SIG-M5 (cell line): ENCODE measurements around the gene MFAP4.
A peak's percentile ranks its signal among the peaks of the same experiment; 100 is the strongest.

Source experiments
- DNase-seq: peaks from one replicate; lab custom pipeline; 2025; lab: John Stamatoyannopoulos, UW

The MFAP4 gene

GRCh38 chr17:19410091-19410490 is 23.1 kb upstream of the MFAP4 start:
- no peak for DNase-seq

- no peak for DNase-seq
Observed at GRCh38 chr17:19409509-19409908, 22.5 kb upstream of the MFAP4 start.

- DNase-seq: no peak
Observed at GRCh38 chr17:19409066-19409465, 22.1 kb upstream of the MFAP4 start.

GRCh38 chr17:19408346-19408710 is 21.3 kb upstream of the MFAP4 start:
- no peak for DNase-seq

- DNase-seq: no peak
Observed at GRCh38 chr17:19407601-19408345, 20.8 kb upstream of the MFAP4 start.

GRCh38 chr17:19405114-19405513 is 18.1 kb upstream of the MFAP4 start:
- DNase-seq: no peak

GRCh38 chr17:19404264-19404663 is 17.3 kb upstream of the MFAP4 start:
- no peak for DNase-seq

GRCh38 chr17:19403021-19403420 is 16.0 kb upstream of the MFAP4 start:
- no peak for DNase-seq

- no peak for DNase-seq
Observed at GRCh38 chr17:19402171-19402570, 15.2 kb upstream of the MFAP4 start.

GRCh38 chr17:19401321-19402010 is 14.5 kb upstream of the MFAP4 start:
- DNase-seq: no peak

- no peak for DNase-seq
Observed at GRCh38 chr17:19399750-19400450, 12.9 kb upstream of the MFAP4 start.

- no peak for DNase-seq
Observed at GRCh38 chr17:19398301-19399181, 11.6 kb upstream of the MFAP4 start.

GRCh38 chr17:19397556-19398041 is 10.6 kb upstream of the MFAP4 start:
- DNase-seq: no peak

- no peak for DNase-seq
Observed at GRCh38 chr17:19392303-19392702, 5.3 kb upstream of the MFAP4 start.

- no peak for DNase-seq
Observed at GRCh38 chr17:19391432-19391831, 4.4 kb upstream of the MFAP4 start.

GRCh38 chr17:19390951-19391350 is 4.0 kb upstream of the MFAP4 start:
- DNase-seq: no peak

- DNase-seq: no peak
Observed at GRCh38 chr17:19388791-19389785, 2.1 kb upstream of the MFAP4 start.

- no peak for DNase-seq
Observed at GRCh38 chr17:19387921-19388521, 1.0 kb upstream of the MFAP4 start.

GRCh38 chr17:19386051-19386929 is 700 bp downstream of the MFAP4 start:
- DNase-seq: peak; percentile 91
